GM21619 (cell line): ENCODE measurements around the gene DPYSL4.

Experiments used
- ATAC-seq: cut with Tn5 transposase; IDR thresholded peaks from one replicate; pipeline ENCODE4 v1.9.1; 2021; ENCODE audit not compliant: unreplicated experiment

Gene DPYSL4

GRCh38 chr10:132225073-132225848 is 38.5 kb downstream of the DPYSL4 start:
- no peak for ATAC-seq

GRCh38 chr10:132225849-132226205 is 39.1 kb downstream of the DPYSL4 start:
- ATAC-seq = no peak

GRCh38 chr10:132226586-132227405 is 40.0 kb downstream of the DPYSL4 start:
- no peak for ATAC-seq

GRCh38 chr10:132227851-132228390 is 41.2 kb downstream of the DPYSL4 start:
- no peak for ATAC-seq

- no peak for ATAC-seq
These were observed 41.9 kb downstream of the DPYSL4 start for GRCh38 chr10:132228616-132229015.

- no peak for ATAC-seq
These were observed 42.3 kb downstream of the DPYSL4 start for GRCh38 chr10:132229096-132229495.

GRCh38 chr10:132229834-132230556 is 43.2 kb downstream of the DPYSL4 start:
- peak; percentile 72 for ATAC-seq

GRCh38 chr10:132230557-132231210 is 43.9 kb downstream of the DPYSL4 start:
- no peak for ATAC-seq

GRCh38 chr10:132231656-132232022 is 44.9 kb downstream of the DPYSL4 start:
- no peak for ATAC-seq

GRCh38 chr10:132232023-132232951 is 45.5 kb downstream of the DPYSL4 start:
- ATAC-seq = no peak

GRCh38 chr10:132232981-132233380 is 46.2 kb downstream of the DPYSL4 start:
- ATAC-seq = no peak

- ATAC-seq = no peak
These were observed 46.8 kb downstream of the DPYSL4 start for GRCh38 chr10:132233501-132234085.

- no peak for ATAC-seq
These were observed 48.1 kb downstream of the DPYSL4 start for GRCh38 chr10:132234860-132235259.

- no peak for ATAC-seq
These were observed 49.4 kb downstream of the DPYSL4 start for GRCh38 chr10:132236161-132236560.

GRCh38 chr10:132236881-132237280 is 50.1 kb downstream of the DPYSL4 start:
- no peak for ATAC-seq

- no peak for ATAC-seq
These were observed 50.6 kb downstream of the DPYSL4 start for GRCh38 chr10:132237396-132237795.

GRCh38 chr10:132237871-132238270 is 51.1 kb downstream of the DPYSL4 start:
- ATAC-seq = no peak

- ATAC-seq = no peak
These were observed 51.8 kb downstream of the DPYSL4 start for GRCh38 chr10:132238371-132239125.
